GM13976 (cell line): ENCODE results near the gene SMPDL3B.
A peak's percentile ranks its signal among the peaks of the same experiment; 100 is the strongest.

ENCODE experiments used
- DNase-seq: peaks from one replicate; pipeline ENCODE4 v3.0.0; 2012; ENCODE audit warnings: low spot score
- CTCF ChIP-seq: IDR thresholded peaks from 2 replicates; pipeline ENCODE4 v1.5.1; 2012; ENCODE audit warnings: borderline replicate concordance, mild to moderate bottlenecking; ENCODE audit not compliant: insufficient read depth; ENCODE audit errors: extremely low read depth, missing control alignments, control extremely low read depth
- in situ Hi-C: fragments of 300-500 bp; cut with MboI; formaldehyde crosslinking; loops from one replicate; pipeline ENCODE4 v1.12.0; 2022; ENCODE audit warnings: low sequenced_read_pairs, mixed read lengths, inconsistent platforms; ENCODE audit not compliant: unreplicated experiment

The SMPDL3B gene

GRCh38 chr1:27958513-27958912, 23.7 kb downstream of the SMPDL3B start:
- DNase-seq: no peak
- in situ Hi-C loops: no loop called here

GRCh38 chr1:27959792-27960603, 25.2 kb downstream of the SMPDL3B start, which contains the start of gene XKR8:
Gene XKR8, plus strand, starts transcription at chr1:27959973. Its CDS starts 97 bp downstream, at chr1:27960070.
- in situ Hi-C loops: no loop called here
- peak; percentile 63 for TF ChIP-seq CTCF
- DNase-seq: peak; percentile 98

More at GRCh38 chr1:27958513-27958912, 23.7 kb downstream of the SMPDL3B start:
- no peak for TF ChIP-seq CTCF

GRCh38 chr1:27960762-27961645, 26.2 kb downstream of the SMPDL3B start:
- in situ Hi-C loops: no loop called here
- DNase-seq: no peak

GRCh38 chr1:27961646-27962221, 26.9 kb downstream of the SMPDL3B start:
- no peak for DNase-seq
- TF ChIP-seq CTCF: no peak
- in situ Hi-C loops: no loop called here

More at GRCh38 chr1:27960762-27961645, 26.2 kb downstream of the SMPDL3B start:
- no peak for TF ChIP-seq CTCF

GRCh38 chr1:27963393-27963792, 28.6 kb downstream of the SMPDL3B start:
- DNase-seq: no peak
- no peak for TF ChIP-seq CTCF
- in situ Hi-C loops: no loop called here

GRCh38 chr1:27966402-27967105, 31.8 kb downstream of the SMPDL3B start:
- DNase-seq: no peak
- in situ Hi-C loops: no loop called here
- no peak for TF ChIP-seq CTCF
